Adrenal gland (tissue), 5 donors: Measurements from ENCODE around the gene EBF3.

Experiments
- CTCF ChIP-seq, 6 experiments: fragments of 450-650 bp in 4 of 6; fragments of 200-600 bp in 2 of 6; sonication (generic) in 1 of 6; IDR thresholded peaks; 1 replicate in 5 of 6; 2 replicates in 1 of 6; pipeline versions ENCODE4 v1.5.1 to v1.8.0; 2016 to 2021; ENCODE audit warnings: antibody characterized with exemption in 6 of 6, mild to moderate bottlenecking in 2 of 6, moderate library complexity in 1 of 6
- POLR2A ChIP-seq, 2 donors: fragments of 450-650 bp; IDR thresholded peaks; one replicate each; pipeline ENCODE4 v1.6.1; 2017; ENCODE audit warnings: antibody characterized with exemption in 2 of 2, mild to moderate bottlenecking in 2 of 2, moderate library complexity in 1 of 2
- donor health status: DM: no; HTN: no; CAD: no.

- TF ChIP-seq CTCF (IDR thresholded peaks at IDR 0.05) (no peak), POLR2A (IDR thresholded peaks at IDR 0.05) (no peak)
These were observed 45.7 kb downstream of the EBF3 start for GRCh38 chr10:129918401-129918800.
